Mesendoderm (in vitro differentiated cells): ENCODE results near the gene SKA1.

Experiments
- DNase-seq: peaks from one replicate; pipeline ENCODE4 v3.0.0; 2013
- H2AK5ac ChIP-seq: 2 replicates; pipeline ENCODE4 v1.6.1; 2013; ENCODE audit warnings: low read length, inconsistent platforms
- H2BK120ac ChIP-seq: 2 replicates; pipeline ENCODE4 v1.6.1; 2013; ENCODE audit warnings: low read depth, mild to moderate bottlenecking, low read length, moderate library complexity, mixed read lengths
- H2BK15ac ChIP-seq: replicated peaks from 2 replicates; pipeline ENCODE4 v1.6.1; 2013; ENCODE audit warnings: low read depth, mild to moderate bottlenecking, moderate library complexity
- H2BK5ac ChIP-seq: 2 replicates; pipeline ENCODE4 v1.6.1; 2013; ENCODE audit warnings: low read length, inconsistent platforms
- H3K18ac ChIP-seq: 2 replicates; pipeline ENCODE4 v1.6.1; 2013; ENCODE audit warnings: mild to moderate bottlenecking, low read length, mixed read lengths
- H3K23ac ChIP-seq: one replicate; pipeline ENCODE4 v1.6.1; 2013; ENCODE audit warnings: low read length
- H3K27ac ChIP-seq: 2 replicates; pipeline ENCODE4 v1.5.1; 2013; ENCODE audit warnings: low read depth, mild to moderate bottlenecking, inconsistent platforms, low read length, moderate library complexity
- H3K27me3 ChIP-seq: 2 replicates; pipeline ENCODE4 v1.6.1; 2013; ENCODE audit warnings: low read length, control low read depth, mild to moderate bottlenecking, inconsistent platforms; ENCODE audit not compliant: insufficient read depth, poor library complexity
- H3K36me3 ChIP-seq: 2 replicates; pipeline ENCODE4 v1.6.1; 2013; ENCODE audit warnings: low read length, inconsistent platforms; ENCODE audit not compliant: control insufficient read depth, insufficient read depth
- H3K4ac ChIP-seq: one replicate; pipeline ENCODE4 v1.6.1; 2013; ENCODE audit warnings: low read depth, mild to moderate bottlenecking, low read length, moderate library complexity
- H3K4me1 ChIP-seq: 2 replicates; pipeline ENCODE4 v1.6.1; 2013; ENCODE audit warnings: low read depth, low read length, inconsistent platforms; ENCODE audit not compliant: control insufficient read depth
- H3K4me2 ChIP-seq: 2 replicates; pipeline ENCODE4 v1.6.1; 2013; ENCODE audit warnings: low read length
- H3K4me3 ChIP-seq: 2 replicates; pipeline ENCODE4 v1.5.1; 2013; ENCODE audit warnings: mild to moderate bottlenecking, low read length
- H3K56ac ChIP-seq: one replicate; pipeline ENCODE4 v1.6.1; 2013; ENCODE audit warnings: low read length
- H3K79me1 ChIP-seq: 2 replicates; pipeline ENCODE4 v1.6.1; 2013; ENCODE audit warnings: low read length, inconsistent platforms
- H3K79me2 ChIP-seq: 2 replicates; pipeline ENCODE4 v1.6.1; 2013; ENCODE audit warnings: mild to moderate bottlenecking, low read length; ENCODE audit not compliant: control insufficient read depth, insufficient read depth
- H3K9ac ChIP-seq: 2 replicates; pipeline ENCODE4 v1.6.1; 2013; ENCODE audit warnings: low read length, inconsistent platforms
- H4K5ac ChIP-seq: one replicate; pipeline ENCODE4 v1.6.1; 2013; ENCODE audit warnings: low read length
- H4K8ac ChIP-seq: one replicate; pipeline ENCODE4 v1.6.1; 2013; ENCODE audit warnings: low read depth, mild to moderate bottlenecking, control low read depth, low read length, moderate library complexity
- WGBS: extraction: QIAGEN DNeasy Blood & Tissue Kit; methylation state at CpG from one replicate; pipeline ENCODE4 v1.1.7; 2013; ENCODE audit warnings: low lambda C conversion rate, missing lambda C conversion rate; ENCODE audit not compliant: insufficient coverage; ENCODE audit errors: extremely low coverage; 5-methylcytosine and 5-hydroxymethylcytosine counted together

SKA1 gene

GRCh38 chr18:50356036-50356945 lies 18.6 kb upstream of the SKA1 start:
- no peaks in the 10 kb centered on the region for H3K79me1 ChIP-seq
- H3K27me3 ChIP-seq = no peaks in the 10 kb centered on the region
- no peaks in the 10 kb centered on the region for H3K79me2 ChIP-seq
- H2BK120ac ChIP-seq = no peak overlapping the region
- no peak overlapping the region for H3K18ac ChIP-seq
- no peak overlapping the region for H3K56ac ChIP-seq
- H3K4ac ChIP-seq = no peak overlapping the region
- DNase-seq = peak; percentile 78
- no CpG with 5 or more reads among the region's 4 CpGs for WGBS
- H3K9ac ChIP-seq = no peak overlapping the region
- H3K4me3 ChIP-seq = no peak overlapping the region
- H4K8ac ChIP-seq = no peak overlapping the region
- H3K4me1 ChIP-seq = no peaks in the 10 kb centered on the region
- H2AK5ac ChIP-seq = no peak overlapping the region
- H3K27ac ChIP-seq = no peak overlapping the region
- no peak overlapping the region for H4K5ac ChIP-seq
- no peak overlapping the region for H3K4me2 ChIP-seq
- no peak overlapping the region for H2BK5ac ChIP-seq
- H3K36me3 ChIP-seq = no peaks in the 10 kb centered on the region
- no peak overlapping the region for H2BK15ac ChIP-seq
- no peak overlapping the region for H3K23ac ChIP-seq

GRCh38 chr18:50358844-50359243 lies 16.0 kb upstream of the SKA1 start:
- Histone ChIP-seq H3K36me3 (no peaks in the 10 kb centered on the region), H4K8ac (no peak overlapping the region), H3K79me1 (no peaks in the 10 kb centered on the region), H2BK15ac (no peak overlapping the region), H2AK5ac (no peak overlapping the region), H3K4me2 (no peak overlapping the region), H3K4me1 (no peaks in the 10 kb centered on the region), H3K27ac (no peak overlapping the region), H3K9ac (no peak overlapping the region), H3K18ac (no peak overlapping the region), H2BK5ac (no peak overlapping the region), H3K4ac (no peak overlapping the region), H2BK120ac (no peak overlapping the region), H3K79me2 (no peaks in the 10 kb centered on the region), H3K56ac (no peak overlapping the region), H4K5ac (no peak overlapping the region), H3K23ac (no peak overlapping the region), H3K4me3 (no peak overlapping the region), H3K27me3 (no peaks in the 10 kb centered on the region)
- DNase-seq = no peak
- no CpG with 5 or more reads among the region's 1 CpG for WGBS

- no peaks in the 10 kb centered on the region for H3K79me1 ChIP-seq
- no peaks in the 10 kb centered on the region for H3K36me3 ChIP-seq
- no peak overlapping the region for H4K5ac ChIP-seq
- no peak overlapping the region for H3K4ac ChIP-seq
- no peaks in the 10 kb centered on the region for H3K79me2 ChIP-seq
- no peak for DNase-seq
- WGBS = no CpG with 5 or more reads among the region's 2 CpGs
- H2BK120ac ChIP-seq = no peak overlapping the region
- H3K27ac ChIP-seq = no peak overlapping the region
- no peak overlapping the region for H3K9ac ChIP-seq
- H3K18ac ChIP-seq = no peak overlapping the region
- H3K56ac ChIP-seq = no peak overlapping the region
- H3K23ac ChIP-seq = no peak overlapping the region
- no peaks in the 10 kb centered on the region for H3K27me3 ChIP-seq
- H3K4me2 ChIP-seq = no peak overlapping the region
- H2BK5ac ChIP-seq = no peak overlapping the region
- H3K4me3 ChIP-seq = no peak overlapping the region
- no peak overlapping the region for H4K8ac ChIP-seq
- H2AK5ac ChIP-seq = no peak overlapping the region
- no peaks in the 10 kb centered on the region for H3K4me1 ChIP-seq
- H2BK15ac ChIP-seq = no peak overlapping the region
Observed at GRCh38 chr18:50359806-50360205, 15.0 kb upstream of the SKA1 start.

DNA sequence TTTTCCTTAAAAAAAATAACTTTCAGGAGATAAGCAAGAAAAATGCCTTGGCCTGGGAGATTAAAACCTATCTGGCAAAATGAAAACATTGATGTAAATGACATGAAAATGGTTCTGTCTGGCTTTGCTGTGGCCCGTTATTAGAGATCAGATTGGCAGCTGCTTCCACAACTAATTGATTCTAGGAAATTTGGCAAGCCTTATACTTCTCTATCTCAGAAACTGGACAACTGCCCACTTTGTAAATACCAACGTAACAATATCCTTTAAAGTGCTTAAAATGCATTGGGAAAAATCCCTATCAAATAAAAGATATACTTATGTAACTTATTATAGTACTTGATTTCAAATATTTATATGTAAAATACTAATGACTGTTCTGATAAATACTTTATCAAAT lies 14.2 kb upstream of the SKA1 start:
- Histone ChIP-seq H3K9ac (no peak overlapping the region), H4K5ac (no peak overlapping the region), H3K27me3 (no peaks in the 10 kb centered on the region), H3K4me1 (no peaks in the 10 kb centered on the region), H3K27ac (no peak overlapping the region), H4K8ac (no peak overlapping the region), H2BK5ac (no peak overlapping the region), H3K4me3 (no peak overlapping the region), H2AK5ac (no peak overlapping the region), H2BK120ac (no peak overlapping the region), H3K79me1 (no peaks in the 10 kb centered on the region), H3K4me2 (no peak overlapping the region), H3K56ac (no peak overlapping the region), H3K4ac (no peak overlapping the region), H2BK15ac (no peak overlapping the region), H3K36me3 (no peaks in the 10 kb centered on the region), H3K79me2 (no peaks in the 10 kb centered on the region), H3K23ac (no peak overlapping the region), H3K18ac (no peak overlapping the region)
- DNase-seq = no peak
- no CpG with 5 or more reads among the region's 2 CpGs for WGBS

DNA sequence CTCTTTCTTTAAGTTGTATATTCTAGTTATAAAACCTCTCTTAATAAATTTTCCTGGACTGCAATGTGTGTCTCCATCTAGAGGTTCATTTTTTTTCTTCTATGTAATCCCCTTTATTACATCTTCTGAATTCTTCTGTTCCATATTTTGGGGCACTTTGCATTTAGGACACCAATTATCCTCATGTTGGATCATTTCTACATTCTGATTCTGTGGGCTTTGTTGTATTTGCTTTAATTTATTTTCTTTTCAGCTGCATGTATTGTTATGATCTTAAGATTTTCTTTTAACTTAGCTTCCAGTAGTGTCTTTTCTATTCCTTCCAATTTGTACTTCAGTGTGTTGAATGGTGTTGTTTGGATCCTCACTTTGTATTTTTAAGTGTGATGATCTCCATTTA lies 5.2 kb upstream of the SKA1 start:
- Histone ChIP-seq H3K4ac (no peak overlapping the region), H3K4me3 (no peak overlapping the region), H4K8ac (no peak overlapping the region), H3K4me2 (no peak overlapping the region), H3K27me3 (no peaks in the 10 kb centered on the region), H3K18ac (no peak overlapping the region), H2BK15ac (no peak overlapping the region), H4K5ac (no peak overlapping the region), H3K27ac (no peak overlapping the region), H2AK5ac (no peak overlapping the region), H3K79me2 (no peaks in the 10 kb centered on the region), H3K56ac (no peak overlapping the region), H3K4me1 (peaks cover 5% of the 10 kb centered on the region), H3K79me1 (no peaks in the 10 kb centered on the region), H2BK5ac (no peak overlapping the region), H3K9ac (no peak overlapping the region), H3K36me3 (no peaks in the 10 kb centered on the region), H2BK120ac (no peak overlapping the region), H3K23ac (no peak overlapping the region)
- no peak for DNase-seq

GRCh38 chr18:50372743-50373142 lies 2.1 kb upstream of the SKA1 start:
- no peak overlapping the region for H3K23ac ChIP-seq
- no peak overlapping the region for H4K5ac ChIP-seq
- WGBS = no CpG with 5 or more reads among the region's 5 CpGs
- peaks cover 6% of the 10 kb centered on the region for H3K79me2 ChIP-seq
- H3K27me3 ChIP-seq = no peaks in the 10 kb centered on the region
- H3K9ac ChIP-seq = no peak overlapping the region
- peaks cover 5% of the 10 kb centered on the region for H3K4me1 ChIP-seq
- H4K8ac ChIP-seq = no peak overlapping the region
- H3K36me3 ChIP-seq = no peaks in the 10 kb centered on the region
- H2BK5ac ChIP-seq = peak overlapping the region; percentile 54
- H3K27ac ChIP-seq = peak overlapping the region; percentile 60
- H3K4me3 ChIP-seq = no peak overlapping the region
- H2BK15ac ChIP-seq = no peak overlapping the region
- no peak overlapping the region for H3K18ac ChIP-seq
- peak overlapping the region; percentile 18 for H3K4ac ChIP-seq
- no peak overlapping the region for H3K4me2 ChIP-seq
- peak; percentile 53 for DNase-seq
- H3K79me1 ChIP-seq = peaks cover 4% of the 10 kb centered on the region
- H2AK5ac ChIP-seq = no peak overlapping the region
- peak overlapping the region; percentile 59 for H3K56ac ChIP-seq
- H2BK120ac ChIP-seq = no peak overlapping the region
